Endothelial cell of umbilical vein (primary cell): ENCODE results near the gene HEPHL1. TPM values are rescaled to one million over a fixed set of nuclear protein-coding genes. Genes with fewer than 3 reads are reported as not detected.

Experiments used
- BruUV-seq: library from RNA; stranded (reverse); fragments of 400-500 nt; replicated peaks from 2 replicates; lab custom pipeline; 2021; lab: Mats Ljungman, UMichigan
- CTCF ChIA-PET: fragments of 300-600, 350-600 bp; sonication (Branson Sonifier 250); formaldehyde crosslinking; loops from one replicate; lab custom pipeline; 2021; ENCODE audit warnings: antibody characterized with exemption, inconsistent platforms; lab: Charles Lee
- POLR2A ChIA-PET: fragments of 300-600, 350-600 bp; sonication (Branson Sonifier 250); formaldehyde crosslinking; loops from one replicate; lab custom pipeline; 2021; ENCODE audit warnings: antibody characterized with exemption, inconsistent platforms; lab: Charles Lee
- DNase-seq: peaks from one replicate; pipeline ENCODE4 v3.0.0-alpha.2; 2011; ENCODE audit warnings: low read depth, low spot score
- FAIRE-seq: peaks from 2 replicates; lab custom pipeline; 2011; peaks lifted over from hg19 to GRCh38; lab: Jason Lieb, UNC
- H2AFZ ChIP-seq: 2 replicates; pipeline ENCODE4 v1.6.0; 2012; ENCODE audit warnings: low read depth, low read length, control low read depth, inconsistent platforms
- H3K27ac ChIP-seq: 2 replicates; pipeline ENCODE4 v1.5.1; 2011; ENCODE audit warnings: low read depth, mild to moderate bottlenecking, control low read depth, low read length, moderate library complexity; ENCODE audit not compliant: insufficient read depth
- H3K27me3 ChIP-seq, 2 experiments: 2 replicates each; pipeline versions ENCODE4 v1.6.0 to v1.6.1; 2011; ENCODE audit warnings: low read length in 2 of 2, mixed read lengths in 1 of 2; ENCODE audit not compliant: control insufficient read depth in 2 of 2, insufficient read depth in 2 of 2
- H3K36me3 ChIP-seq, 2 experiments: 2 replicates in 1 of 2; 3 replicates in 1 of 2; pipeline ENCODE4 v1.5.1; 2011; ENCODE audit warnings: low read length in 2 of 2, mild to moderate bottlenecking in 1 of 2, moderate library complexity in 1 of 2; ENCODE audit not compliant: control insufficient read depth in 2 of 2, insufficient read depth in 2 of 2; ENCODE audit errors: extremely low read depth in 1 of 2
- H3K4me1 ChIP-seq: 3 replicates; pipeline ENCODE4 v1.5.1; 2011; ENCODE audit warnings: mild to moderate bottlenecking, low read length; ENCODE audit not compliant: control insufficient read depth, insufficient read depth; ENCODE audit errors: extremely low read depth
- H3K4me2 ChIP-seq: 2 replicates; pipeline ENCODE4 v1.6.1; 2011; ENCODE audit warnings: low read length, control low read depth, mixed read lengths; ENCODE audit not compliant: insufficient read depth
- H3K4me3 ChIP-seq, 3 experiments: fragments of 200-600 bp in 1 of 3; sonication (generic), shearing (Covaris generic) in 1 of 3; replicated peaks in 1 of 3; 2 replicates each; pipeline ENCODE4 v1.5.1; 2011 to 2016; ENCODE audit warnings: control low read depth in 3 of 3, low read length in 3 of 3, mild to moderate bottlenecking in 2 of 3, inconsistent platforms in 1 of 3, low read depth in 1 of 3, moderate library complexity in 1 of 3; ENCODE audit not compliant: insufficient read depth in 1 of 3
- H3K79me2 ChIP-seq: 2 replicates; pipeline ENCODE4 v1.6.0; 2012; ENCODE audit warnings: low read length, inconsistent platforms; ENCODE audit not compliant: control insufficient read depth, insufficient read depth
- H3K9ac ChIP-seq: replicated peaks from 2 replicates; pipeline ENCODE3; 2011; ENCODE audit warnings: low read length, control low read depth; ENCODE audit not compliant: insufficient read depth; ENCODE audit errors: extremely low read depth
- H3K9me1 ChIP-seq: replicated peaks from 3 replicates; pipeline ENCODE4 v1.6.0; 2011; ENCODE audit warnings: mild to moderate bottlenecking, low read length; ENCODE audit not compliant: control insufficient read depth, insufficient read depth; ENCODE audit errors: extremely low read depth
- H3K9me3 ChIP-seq: replicated peaks from 2 replicates; pipeline ENCODE4 v1.5.1; 2012; ENCODE audit warnings: low read length, inconsistent platforms; ENCODE audit not compliant: control insufficient read depth, insufficient read depth
- H4K20me1 ChIP-seq: replicated peaks from 2 replicates; pipeline ENCODE3; 2011; ENCODE audit warnings: mild to moderate bottlenecking, low read length; ENCODE audit not compliant: control insufficient read depth, insufficient read depth; ENCODE audit errors: extremely low read depth
- EZH2 ChIP-seq: IDR thresholded peaks from 2 replicates; pipeline ENCODE4 v1.6.1; 2012; ENCODE audit warnings: borderline replicate concordance, low read depth, mild to moderate bottlenecking, moderate library complexity, low read length, inconsistent platforms; ENCODE audit not compliant: severe bottlenecking
- FOS ChIP-seq: IDR thresholded peaks from 2 replicates; pipeline ENCODE4 v1.6.1; 2011; ENCODE audit warnings: mild to moderate bottlenecking, low read length, moderate library complexity, borderline replicate concordance; ENCODE audit not compliant: insufficient read depth
- GATA2 ChIP-seq: IDR thresholded peaks from 2 replicates; pipeline ENCODE4 v1.7.0; 2011; ENCODE audit warnings: low read depth, mild to moderate bottlenecking, moderate library complexity, mixed read lengths, low read length; ENCODE audit not compliant: insufficient read length, insufficient read depth
- JUN ChIP-seq: IDR thresholded peaks from 2 replicates; pipeline ENCODE4 v1.6.1; 2011; ENCODE audit warnings: borderline replicate concordance, low read depth; ENCODE audit not compliant: insufficient read length, insufficient read depth
- MYC ChIP-seq: IDR thresholded peaks from one replicate; pipeline ENCODE4 v1.6.1; 2011; ENCODE audit warnings: mild to moderate bottlenecking, low read depth, low read length
- POLR2A ChIP-seq: IDR thresholded peaks from 2 replicates; pipeline ENCODE4 v1.6.1; 2012; ENCODE audit warnings: low read depth, mild to moderate bottlenecking, control low read depth, low read length
- POLR2AphosphoS5 ChIP-seq: IDR thresholded peaks from 2 replicates; pipeline ENCODE4 v1.6.1; 2012; ENCODE audit warnings: low read depth, mild to moderate bottlenecking, control low read depth, low read length, moderate library complexity; ENCODE audit not compliant: insufficient read depth
- dilution Hi-C: fragments of 300-500 bp; cut with MboI; formaldehyde crosslinking; loops from one replicate; pipeline ENCODE4 v1.15.0; 2019; ENCODE audit warnings: low sequenced_read_pairs; ENCODE audit not compliant: extremely low pct_ligation_motif_present
- intact Hi-C: fragments of 100-400 bp; cut with micrococcal nuclease; formaldehyde crosslinking; loops from one replicate; pipeline ENCODE4 v1.10.0; 2022
- polyA plus RNA-seq, 4 experiments: library from polyadenylated mRNA; depleted of rRNA in 3 of 4; stranded (reverse) in 3 of 4; unstranded in 1 of 4; fragments of >200 nt; gene quantifications; 2 replicates each; pipeline versions ENCODE4 v1.2.1 to v1.2.3, GENCODE V29; 2011 to 2012; ENCODE audit warnings: missing spikeins in 1 of 4
- total RNA-seq: library from RNA; stranded (reverse); gene quantifications from 2 replicates; pipeline ENCODE4 v1.2.3, GENCODE V29; 2021
- TF ChIP-seq, protein P1 (sequence below): IDR thresholded peaks from 2 replicates; pipeline ENCODE4 v1.6.1; 2011; ENCODE audit not compliant: insufficient read depth, insufficient read length
- TF ChIP-seq, protein P2 (sequence below), 2 donors: IDR thresholded peaks; 1 replicate in 1 of 2; 2 replicates in 1 of 2; pipeline ENCODE4 v1.5.1; 2011; ENCODE audit warnings: low read length in 2 of 2, mild to moderate bottlenecking in 2 of 2, moderate library complexity in 2 of 2, control low read depth in 1 of 2, inconsistent platforms in 1 of 2, low read depth in 1 of 2; ENCODE audit not compliant: insufficient read depth in 1 of 2; ENCODE audit errors: extremely low read depth in 1 of 2

HEPHL1 gene
- total and polyA plus RNA-seq, 2 donors (not counting 3 experiments of a cell fraction or from before 2014, with no cell fraction given), result not detected

DNA sequence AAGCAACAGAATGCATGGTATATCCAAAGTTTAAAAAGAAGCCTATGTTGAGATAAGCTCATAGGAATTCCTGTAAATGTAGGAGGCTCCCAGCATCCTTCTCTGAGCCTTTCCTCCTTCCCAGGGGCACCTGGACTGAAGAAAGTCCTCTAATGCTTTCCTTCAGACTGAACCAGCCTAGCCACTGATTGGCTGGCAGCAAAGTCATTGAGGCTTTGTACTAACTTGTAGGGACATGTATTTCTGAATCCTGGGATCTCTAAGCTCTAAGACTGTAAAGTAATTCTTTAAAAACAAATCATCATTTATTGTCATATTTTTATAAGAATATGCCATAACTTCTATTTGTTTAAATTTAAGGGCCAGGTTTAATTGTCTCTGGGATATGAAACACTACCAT, 83.6 kb downstream of the HEPHL1 start:
- CTCF ChIA-PET, result interaction anchor here (1.2 to 1.6 kb wide), 2 partner anchors 12 to 79 kb away, joined by 3 to 4 read pairs; no protein-coding TSS in a partner anchor
- H3K4me3 ChIP-seq, result no peak overlapping the region
- DNase-seq (no peak), FAIRE-seq (no peak)
- TF ChIP-seq POLR2A (no peak), GATA2 (no peak), MYC (no peak), FOS (no peak), EZH2 (no peak), JUN (no peak), POLR2AphosphoS5 (no peak)
- TF ChIP-seq, protein P1, sequence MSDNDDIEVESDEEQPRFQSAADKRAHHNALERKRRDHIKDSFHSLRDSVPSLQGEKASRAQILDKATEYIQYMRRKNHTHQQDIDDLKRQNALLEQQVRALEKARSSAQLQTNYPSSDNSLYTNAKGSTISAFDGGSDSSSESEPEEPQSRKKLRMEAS, result no peak
- TF ChIP-seq, protein P2, sequence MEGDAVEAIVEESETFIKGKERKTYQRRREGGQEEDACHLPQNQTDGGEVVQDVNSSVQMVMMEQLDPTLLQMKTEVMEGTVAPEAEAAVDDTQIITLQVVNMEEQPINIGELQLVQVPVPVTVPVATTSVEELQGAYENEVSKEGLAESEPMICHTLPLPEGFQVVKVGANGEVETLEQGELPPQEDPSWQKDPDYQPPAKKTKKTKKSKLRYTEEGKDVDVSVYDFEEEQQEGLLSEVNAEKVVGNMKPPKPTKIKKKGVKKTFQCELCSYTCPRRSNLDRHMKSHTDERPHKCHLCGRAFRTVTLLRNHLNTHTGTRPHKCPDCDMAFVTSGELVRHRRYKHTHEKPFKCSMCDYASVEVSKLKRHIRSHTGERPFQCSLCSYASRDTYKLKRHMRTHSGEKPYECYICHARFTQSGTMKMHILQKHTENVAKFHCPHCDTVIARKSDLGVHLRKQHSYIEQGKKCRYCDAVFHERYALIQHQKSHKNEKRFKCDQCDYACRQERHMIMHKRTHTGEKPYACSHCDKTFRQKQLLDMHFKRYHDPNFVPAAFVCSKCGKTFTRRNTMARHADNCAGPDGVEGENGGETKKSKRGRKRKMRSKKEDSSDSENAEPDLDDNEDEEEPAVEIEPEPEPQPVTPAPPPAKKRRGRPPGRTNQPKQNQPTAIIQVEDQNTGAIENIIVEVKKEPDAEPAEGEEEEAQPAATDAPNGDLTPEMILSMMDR (IDR thresholded peaks at IDR 0.05; ENCODE audit: extremely low read depth in 1 of 2, insufficient read depth in 1 of 2, low read depth in 1 of 2, low read length in 2 of 2), result no peak
- intact Hi-C loops, result no loop called here
- no peak overlapping the region for H3K9ac ChIP-seq
- H2AFZ ChIP-seq, result no peak overlapping the region
- BruUV-seq, result no TSS peak
- H3K27ac ChIP-seq, result no peak overlapping the region
- H3K9me1 ChIP-seq, result no peaks in the 10 kb centered on the region
- H3K9me3 ChIP-seq, result no peaks in the 10 kb centered on the region
- no peaks in the 10 kb centered on the region for H3K4me1 ChIP-seq
- no peaks in the 10 kb centered on the region for H3K27me3 ChIP-seq
- H4K20me1 ChIP-seq, result no peaks in the 10 kb centered on the region
- POLR2A ChIA-PET, result no interaction called here
- no peaks in the 10 kb centered on the region for H3K36me3 ChIP-seq
- dilution Hi-C loops, result no loop called here
- no peak overlapping the region for H3K4me2 ChIP-seq
- no peaks in the 10 kb centered on the region for H3K79me2 ChIP-seq
